H1 (cell line): ENCODE measurements around the gene P3H1. TPM values are rescaled to one million over a fixed set of nuclear protein-coding genes. Genes with fewer than 3 reads are reported as not detected.

ENCODE experiments used
- E2F6 ChIP-seq: IDR thresholded peaks from 2 replicates; pipeline ENCODE4 v1.6.1; 2012; ENCODE audit warnings: inconsistent platforms
- EZH2 ChIP-seq: fragments of 200-600 bp; sonication (generic); IDR thresholded peaks from 2 replicates; pipeline ENCODE4 v1.7.1; 2012; ENCODE audit warnings: low read depth, mild to moderate bottlenecking, moderate library complexity, low read length, inconsistent platforms; ENCODE audit not compliant: severe bottlenecking
- SP2 ChIP-seq: IDR thresholded peaks from 2 replicates; pipeline ENCODE4 v1.6.1; 2012; ENCODE audit warnings: mild to moderate bottlenecking, low read length, inconsistent platforms
- polyA plus RNA-seq, 7 experiments: library from polyadenylated mRNA; depleted of rRNA in 3 of 7; stranded (reverse) in 5 of 7; unstranded in 2 of 7; fragments of >200 nt in 5 of 7; fragments of 200-250 nt in 2 of 7; gene quantifications; 1 replicate in 5 of 7; 2 replicates in 1 of 7; 4 replicates in 1 of 7; pipeline versions ENCODE4 v1.2.1 to v1.2.3, GENCODE V29; 2011 to 2013; ENCODE audit warnings: missing spikeins in 2 of 7, mixed read lengths in 2 of 7
- total RNA-seq: library from RNA; stranded (reverse); fragmentation: NEBNext Ultra II Directional; extraction: Animal tissue kit (Norgen Biotek cat#: 25700); gene quantifications from 2 replicates; pipeline ENCODE4 v1.2.1, GENCODE V29; 2021
- TF ChIP-seq, protein P1 (sequence below): IDR thresholded peaks from 2 replicates; pipeline ENCODE4 v1.6.1; 2011; ENCODE audit warnings: low read length, improper control_type of control experiment

P3H1 gene
- total and polyA plus RNA-seq, 2 of the 8 experiments (the other 6 are each of a cell fraction or from before 2014, with no cell fraction given), result 58.4 to 87.5 TPM

- TF ChIP-seq E2F6 (no peak), EZH2 (no peak), SP2 (no peak)
- TF ChIP-seq, protein P1, sequence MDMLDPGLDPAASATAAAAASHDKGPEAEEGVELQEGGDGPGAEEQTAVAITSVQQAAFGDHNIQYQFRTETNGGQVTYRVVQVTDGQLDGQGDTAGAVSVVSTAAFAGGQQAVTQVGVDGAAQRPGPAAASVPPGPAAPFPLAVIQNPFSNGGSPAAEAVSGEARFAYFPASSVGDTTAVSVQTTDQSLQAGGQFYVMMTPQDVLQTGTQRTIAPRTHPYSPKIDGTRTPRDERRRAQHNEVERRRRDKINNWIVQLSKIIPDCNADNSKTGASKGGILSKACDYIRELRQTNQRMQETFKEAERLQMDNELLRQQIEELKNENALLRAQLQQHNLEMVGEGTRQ, result no peak
- TF ChIP-seq, all 59 proteins: peak for 0
Measured at GRCh38 chr1:42736571-42737200, 30.1 kb downstream of the P3H1 start (continued).
